Neural crest cell (in vitro differentiated cells): ENCODE data around the gene NOS1AP. TPM values are rescaled to one million over a fixed set of nuclear protein-coding genes. Genes with fewer than 3 reads are reported as not detected.
A peak's percentile ranks its signal among the peaks of the same experiment; 100 is the strongest.

Experiments
- DNase-seq: peaks from one replicate; pipeline ENCODE4 v3.0.0; 2021; ENCODE audit warnings: low read depth, mixed read lengths, low spot score
- H3K27ac Mint-ChIP-seq: one replicate; pipeline ENCODE4 v1.8.0; 2021; ENCODE audit warnings: mild to moderate bottlenecking, mixed read lengths; ENCODE audit not compliant: unreplicated experiment
- H3K27me3 Mint-ChIP-seq: 2 replicates; pipeline ENCODE4 v1.8.0; 2021; ENCODE audit warnings: low read depth, mild to moderate bottlenecking, mixed read lengths
- H3K36me3 Mint-ChIP-seq: 2 replicates; pipeline ENCODE4 v1.8.0; 2021; ENCODE audit warnings: low read depth, mild to moderate bottlenecking, mixed read lengths
- H3K4me1 Mint-ChIP-seq: 2 replicates; pipeline ENCODE4 v1.8.0; 2021; ENCODE audit warnings: mixed read lengths
- H3K4me3 Mint-ChIP-seq: one replicate; pipeline ENCODE4 v1.8.0; 2021; ENCODE audit warnings: mild to moderate bottlenecking, mixed read lengths
- H3K9me3 Mint-ChIP-seq: 2 replicates; pipeline ENCODE4 v1.8.0; 2021; ENCODE audit warnings: mixed read lengths
- total RNA-seq: library from RNA; stranded (reverse); gene quantifications from 2 replicates; pipeline ENCODE4 v1.2.1, GENCODE V29; 2021
- TF ChIP-seq, protein P1 (sequence below): fragments of 200-600 bp; sonication (generic); conservative IDR thresholded peaks from 2 replicates; pipeline ENCODE4 v1.5.0; 2021; ENCODE audit warnings: antibody characterized with exemption, mild to moderate bottlenecking

Gene NOS1AP
- total RNA-seq, 1 donor from 2014 or later, result 7.0 TPM

DNA sequence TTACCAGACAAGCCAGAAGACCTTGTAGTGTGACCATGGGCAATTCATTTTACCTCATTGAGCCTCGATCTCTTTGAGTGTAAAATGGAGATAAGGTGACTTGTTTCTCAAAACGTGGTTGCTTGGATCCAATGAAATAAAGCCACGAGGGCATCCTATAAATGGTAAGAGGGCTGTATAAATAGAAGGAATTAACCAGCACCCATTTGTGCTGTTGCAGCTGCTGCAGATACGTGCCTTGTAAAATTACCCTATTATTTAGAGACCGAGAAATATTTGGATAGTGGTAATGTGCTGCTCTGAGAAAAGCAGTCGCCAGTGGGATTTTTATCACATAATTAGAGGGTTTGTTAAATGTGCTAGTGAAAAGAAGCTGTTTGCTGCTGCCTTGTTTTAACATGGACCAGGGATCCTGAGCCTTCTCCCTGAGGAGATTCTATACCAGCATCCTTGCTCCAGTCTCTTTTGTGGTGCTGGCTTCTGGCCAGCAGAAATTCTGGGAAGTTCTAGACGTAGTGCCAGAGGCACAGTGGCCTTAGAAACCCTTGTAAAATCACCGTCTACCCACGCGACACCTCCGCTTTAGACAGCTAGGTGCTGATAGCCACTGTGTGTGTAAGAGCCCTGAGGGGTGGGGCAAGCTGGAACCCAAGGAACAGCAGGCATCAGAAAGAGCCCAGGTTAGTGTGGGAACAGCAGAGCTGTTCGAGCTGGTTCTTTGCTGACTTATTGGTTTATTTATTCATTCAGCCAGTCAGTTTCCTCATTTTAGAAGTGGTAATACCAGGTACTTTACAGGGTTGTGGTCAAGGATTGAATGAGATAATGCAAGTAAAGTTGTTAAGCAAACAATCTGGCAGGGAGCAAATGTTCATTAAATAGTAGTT lies 137.5 kb downstream of the NOS1AP start:
- no peaks in the 10 kb centered on the region for H3K27me3 Mint-ChIP-seq
- DNase-seq, result no peak
- peaks cover 17% of the 10 kb centered on the region for H3K4me1 Mint-ChIP-seq
- H3K4me3 Mint-ChIP-seq, result no peak overlapping the region
- no peak overlapping the region for H3K27ac Mint-ChIP-seq
- H3K36me3 Mint-ChIP-seq, result no peaks in the 10 kb centered on the region
- H3K9me3 Mint-ChIP-seq, result peaks cover 4% of the 10 kb centered on the region
- TF ChIP-seq, protein P1, sequence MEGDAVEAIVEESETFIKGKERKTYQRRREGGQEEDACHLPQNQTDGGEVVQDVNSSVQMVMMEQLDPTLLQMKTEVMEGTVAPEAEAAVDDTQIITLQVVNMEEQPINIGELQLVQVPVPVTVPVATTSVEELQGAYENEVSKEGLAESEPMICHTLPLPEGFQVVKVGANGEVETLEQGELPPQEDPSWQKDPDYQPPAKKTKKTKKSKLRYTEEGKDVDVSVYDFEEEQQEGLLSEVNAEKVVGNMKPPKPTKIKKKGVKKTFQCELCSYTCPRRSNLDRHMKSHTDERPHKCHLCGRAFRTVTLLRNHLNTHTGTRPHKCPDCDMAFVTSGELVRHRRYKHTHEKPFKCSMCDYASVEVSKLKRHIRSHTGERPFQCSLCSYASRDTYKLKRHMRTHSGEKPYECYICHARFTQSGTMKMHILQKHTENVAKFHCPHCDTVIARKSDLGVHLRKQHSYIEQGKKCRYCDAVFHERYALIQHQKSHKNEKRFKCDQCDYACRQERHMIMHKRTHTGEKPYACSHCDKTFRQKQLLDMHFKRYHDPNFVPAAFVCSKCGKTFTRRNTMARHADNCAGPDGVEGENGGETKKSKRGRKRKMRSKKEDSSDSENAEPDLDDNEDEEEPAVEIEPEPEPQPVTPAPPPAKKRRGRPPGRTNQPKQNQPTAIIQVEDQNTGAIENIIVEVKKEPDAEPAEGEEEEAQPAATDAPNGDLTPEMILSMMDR, result no peak

DNA sequence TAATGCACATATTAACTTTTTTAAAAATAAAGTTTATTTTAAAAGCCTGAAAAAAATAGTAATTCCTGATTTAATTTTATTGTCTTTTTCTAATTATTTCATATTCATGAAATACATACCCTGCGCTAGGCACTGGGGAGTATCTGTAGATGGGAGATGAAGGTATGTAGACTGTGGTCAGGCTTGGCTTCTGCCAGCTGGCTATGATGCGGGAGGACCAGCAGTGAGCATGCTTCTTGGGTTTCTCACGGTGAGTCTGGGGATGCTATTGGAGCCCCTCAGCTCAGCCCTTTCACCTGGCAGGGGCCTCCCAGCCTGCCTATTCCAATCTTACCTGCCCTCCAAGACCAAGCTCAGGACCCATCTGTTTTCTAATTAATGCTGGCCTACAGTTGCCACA lies 138.4 kb downstream of the NOS1AP start:
- Mint-ChIP-seq H3K36me3 (no peaks in the 10 kb centered on the region), H3K4me3 (no peak overlapping the region), H3K4me1 (peaks cover 17% of the 10 kb centered on the region), H3K9me3 (peaks cover 4% of the 10 kb centered on the region), H3K27me3 (no peaks in the 10 kb centered on the region), H3K27ac (no peak overlapping the region)
- DNase-seq, result no peak
- TF ChIP-seq, protein P1, result no peak

DNA sequence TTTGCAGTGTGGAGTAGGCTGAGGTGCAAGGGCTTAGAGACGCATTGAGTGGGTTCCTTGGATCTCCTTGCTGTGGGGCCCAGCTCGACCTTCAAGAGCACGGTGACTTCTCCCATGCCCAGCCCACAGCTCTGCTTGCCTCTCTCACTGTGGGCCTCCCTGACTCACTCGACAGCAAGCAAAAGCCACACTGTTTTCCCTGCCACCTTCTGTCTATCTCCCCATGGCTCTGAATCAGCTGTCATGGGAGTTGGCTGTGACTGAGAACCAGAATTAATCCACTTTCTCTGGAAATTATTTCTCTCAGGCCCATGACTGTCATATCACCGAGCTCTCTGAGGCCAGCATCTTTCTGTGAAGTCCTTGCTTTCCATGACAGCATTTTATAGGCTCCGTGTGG lies 140.7 kb downstream of the NOS1AP start:
- TF ChIP-seq, protein P1, result no peak
- H3K9me3 Mint-ChIP-seq, result peaks cover 4% of the 10 kb centered on the region
- H3K27me3 Mint-ChIP-seq, result no peaks in the 10 kb centered on the region
- H3K27ac Mint-ChIP-seq, result no peak overlapping the region
- no peak overlapping the region for H3K4me3 Mint-ChIP-seq
- peaks cover 28% of the 10 kb centered on the region for H3K4me1 Mint-ChIP-seq
- no peaks in the 10 kb centered on the region for H3K36me3 Mint-ChIP-seq
- no peak for DNase-seq

DNA sequence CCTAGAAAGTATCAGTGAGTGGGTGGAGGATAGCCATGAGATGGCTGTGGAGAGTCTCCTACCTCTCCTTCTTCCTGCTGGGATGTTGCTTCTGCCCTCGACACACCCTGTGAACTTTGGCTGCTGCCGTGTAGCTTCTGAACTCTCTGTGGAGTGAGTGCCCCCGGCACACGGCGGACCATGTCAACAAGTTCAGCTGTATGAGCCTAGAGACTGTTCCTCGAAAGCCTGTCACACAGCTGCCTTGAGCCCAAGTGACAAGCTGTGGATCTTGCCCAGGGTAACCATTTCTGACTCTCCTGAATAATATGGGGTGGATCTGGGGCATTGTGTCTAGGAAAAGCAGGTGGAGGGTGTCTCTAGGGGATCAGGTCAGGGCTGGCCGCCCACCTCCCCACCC lies 143.2 kb downstream of the NOS1AP start:
- H3K9me3 Mint-ChIP-seq, result peaks cover 4% of the 10 kb centered on the region
- DNase-seq, result no peak
- no peak overlapping the region for H3K4me3 Mint-ChIP-seq
- peaks cover 34% of the 10 kb centered on the region for H3K4me1 Mint-ChIP-seq
- H3K36me3 Mint-ChIP-seq, result no peaks in the 10 kb centered on the region
- TF ChIP-seq, protein P1, result no peak
- no peaks in the 10 kb centered on the region for H3K27me3 Mint-ChIP-seq
- peak overlapping the region; percentile 39 for H3K27ac Mint-ChIP-seq

GRCh38 chr1:162213281-162213912 lies 143.9 kb downstream of the NOS1AP start:
- TF ChIP-seq, protein P1, result no peak
- peak overlapping the region; percentile 72 for H3K27ac Mint-ChIP-seq
- H3K4me1 Mint-ChIP-seq, result peaks cover 40% of the 10 kb centered on the region
- no peak for DNase-seq
- H3K27me3 Mint-ChIP-seq, result no peaks in the 10 kb centered on the region
- H3K4me3 Mint-ChIP-seq, result no peak overlapping the region
- H3K9me3 Mint-ChIP-seq, result peaks cover 4% of the 10 kb centered on the region
- H3K36me3 Mint-ChIP-seq, result no peaks in the 10 kb centered on the region
